Mucosa of stomach (tissue), 1 donor: ENCODE measurements around the gene XYLT1.
"Not testable (repeated sequence)": the region's sequence is repeated elsewhere in the genome, so short reads cannot be mapped to it uniquely, and the experiment has no call there.

Experiments used
- H3K27me3 ChIP-seq: one replicate; pipeline ENCODE4 v1.7.0; 2013; ENCODE audit warnings: mild to moderate bottlenecking, low read length; ENCODE audit not compliant: control insufficient read depth, insufficient read depth
- H3K36me3 ChIP-seq: one replicate; pipeline ENCODE4 v1.7.0; 2013; ENCODE audit warnings: low read length; ENCODE audit not compliant: control insufficient read depth, insufficient read depth
- H3K4me1 ChIP-seq: one replicate; pipeline ENCODE4 v1.7.0; 2013; ENCODE audit warnings: mild to moderate bottlenecking, low read length; ENCODE audit not compliant: control insufficient read depth, insufficient read depth
- H3K4me3 ChIP-seq: one replicate; pipeline ENCODE4 v1.7.0; 2013; ENCODE audit warnings: low read length
- H3K9ac ChIP-seq: one replicate; pipeline ENCODE4 v1.7.0; 2013; ENCODE audit warnings: mild to moderate bottlenecking, low read length, moderate library complexity
- H3K9me3 ChIP-seq: one replicate; pipeline ENCODE4 v1.7.0; 2013; ENCODE audit warnings: mild to moderate bottlenecking, low read length, moderate library complexity; ENCODE audit not compliant: control insufficient read depth
- donor health status: Pancreatic carcinoma.

Gene XYLT1

DNA sequence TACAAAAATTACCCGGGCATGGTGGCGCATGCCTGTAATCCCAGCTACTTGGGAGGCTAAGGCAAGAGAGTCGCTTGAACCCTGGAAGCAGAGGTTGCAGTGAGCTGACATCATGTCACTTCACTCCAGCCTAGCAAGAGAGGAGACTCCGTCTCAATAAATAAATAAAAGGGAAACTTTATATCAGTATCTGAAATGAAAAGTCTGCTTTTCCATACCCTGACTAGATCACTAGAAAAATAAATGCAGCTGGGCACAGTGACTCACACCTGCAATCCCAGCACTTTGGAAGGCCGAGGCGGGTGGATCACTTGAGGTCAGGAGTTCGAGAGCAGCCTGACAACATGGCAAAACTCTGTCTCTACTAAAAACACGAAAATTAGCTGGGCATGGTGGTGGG, 36.8 kb upstream of the XYLT1 start:
- not testable (repeated sequence) for H3K36me3 ChIP-seq, H3K9ac ChIP-seq, H3K9me3 ChIP-seq, H3K4me3 ChIP-seq, H3K27me3 ChIP-seq, H3K4me1 ChIP-seq

DNA sequence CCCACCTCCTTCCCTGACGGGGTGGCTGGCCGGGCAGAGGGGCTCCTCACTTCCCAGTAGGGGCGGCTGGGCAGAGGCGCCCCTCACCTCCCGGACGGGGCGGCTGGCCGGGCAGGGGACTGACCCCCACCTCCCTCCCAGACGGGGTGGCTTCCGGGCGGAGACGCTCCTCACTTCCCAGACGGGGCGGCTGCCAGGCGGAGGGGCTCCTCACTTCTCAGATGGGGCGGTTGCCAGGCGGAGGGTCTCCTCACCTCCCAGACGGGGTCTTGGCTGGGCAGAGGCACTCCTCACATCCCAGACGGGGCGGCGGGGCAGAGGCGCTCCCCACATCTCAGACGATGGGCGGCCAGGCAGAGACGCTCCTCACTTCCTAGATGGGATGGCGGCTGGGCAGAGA, 35.1 kb upstream of the XYLT1 start:
- not testable (repeated sequence) for H3K4me3 ChIP-seq, H3K4me1 ChIP-seq, H3K9me3 ChIP-seq, H3K9ac ChIP-seq, H3K36me3 ChIP-seq, H3K27me3 ChIP-seq

DNA sequence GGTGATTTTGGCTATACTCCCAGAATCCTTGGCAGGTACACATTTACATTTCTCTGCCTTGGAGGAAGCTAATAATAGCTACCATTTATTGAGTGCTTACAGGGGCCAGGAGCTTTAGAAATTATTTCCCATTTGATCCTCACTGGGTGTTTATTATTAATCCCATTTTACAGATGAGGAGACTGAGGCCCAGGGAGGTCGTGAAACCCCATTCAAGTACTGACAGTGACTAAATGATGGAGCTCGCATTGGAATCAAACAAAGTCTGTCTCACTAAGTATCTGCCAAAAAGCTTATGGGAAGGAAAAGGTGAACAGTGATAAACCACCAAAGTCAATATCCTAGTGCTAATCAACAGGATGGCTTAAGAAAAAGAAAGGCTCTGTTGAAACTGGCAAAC, 33.3 kb upstream of the XYLT1 start:
- no peak overlapping the region for H3K4me3 ChIP-seq
- no peak overlapping the region for H3K9ac ChIP-seq
- H3K9me3 ChIP-seq = no peaks in the 10 kb centered on the region
- peaks cover 4% of the 10 kb centered on the region for H3K27me3 ChIP-seq
- H3K36me3 ChIP-seq = no peaks in the 10 kb centered on the region
- no peaks in the 10 kb centered on the region for H3K4me1 ChIP-seq

DNA sequence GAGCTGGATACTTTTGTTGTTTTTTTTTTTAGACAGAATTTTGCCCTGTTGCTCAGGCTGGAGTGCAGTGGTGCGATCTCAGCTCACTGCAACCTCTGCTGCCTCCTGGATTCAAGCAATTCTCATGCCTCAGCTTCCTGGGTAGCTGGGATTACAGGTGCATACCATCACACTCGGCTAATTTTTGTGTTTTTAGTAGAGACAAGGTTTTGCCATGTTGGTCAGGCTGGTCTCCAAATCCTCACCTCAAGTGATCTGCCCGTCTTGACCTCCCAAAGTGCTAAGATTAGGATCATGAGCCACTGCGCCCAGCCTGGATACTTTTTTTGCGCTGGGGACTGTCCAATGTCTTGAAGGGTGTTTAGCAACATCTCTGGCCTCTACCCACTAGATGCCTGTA, 32.6 kb upstream of the XYLT1 start:
- Histone ChIP-seq H3K9ac (no peak overlapping the region), H3K4me3 (no peak overlapping the region), H3K36me3 (no peaks in the 10 kb centered on the region), H3K4me1 (no peaks in the 10 kb centered on the region), H3K27me3 (peaks cover 4% of the 10 kb centered on the region), H3K9me3 (no peaks in the 10 kb centered on the region)

DNA sequence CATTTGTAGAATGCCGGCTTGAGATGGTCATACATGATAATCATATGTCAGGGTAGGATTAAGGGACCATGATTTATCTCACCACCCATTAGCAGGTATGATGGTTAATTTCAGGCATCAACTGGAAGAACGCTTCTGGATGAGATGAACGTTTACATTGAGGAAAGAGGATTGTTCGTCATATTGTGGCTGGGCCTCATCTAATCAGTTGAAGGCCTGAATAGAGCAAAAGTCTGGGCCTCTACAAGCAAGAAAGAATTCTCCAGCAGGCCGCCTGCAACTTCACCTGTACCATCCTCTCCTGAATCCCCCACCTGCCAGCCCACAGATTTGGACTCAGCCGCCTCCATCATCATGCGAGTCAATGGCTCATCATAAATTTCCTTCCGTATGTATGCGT, 30.6 kb upstream of the XYLT1 start:
- no peaks in the 10 kb centered on the region for H3K4me1 ChIP-seq
- no peak overlapping the region for H3K9ac ChIP-seq
- H3K4me3 ChIP-seq = no peak overlapping the region
- H3K9me3 ChIP-seq = no peaks in the 10 kb centered on the region
- no peaks in the 10 kb centered on the region for H3K36me3 ChIP-seq
- peaks cover 4% of the 10 kb centered on the region for H3K27me3 ChIP-seq

DNA sequence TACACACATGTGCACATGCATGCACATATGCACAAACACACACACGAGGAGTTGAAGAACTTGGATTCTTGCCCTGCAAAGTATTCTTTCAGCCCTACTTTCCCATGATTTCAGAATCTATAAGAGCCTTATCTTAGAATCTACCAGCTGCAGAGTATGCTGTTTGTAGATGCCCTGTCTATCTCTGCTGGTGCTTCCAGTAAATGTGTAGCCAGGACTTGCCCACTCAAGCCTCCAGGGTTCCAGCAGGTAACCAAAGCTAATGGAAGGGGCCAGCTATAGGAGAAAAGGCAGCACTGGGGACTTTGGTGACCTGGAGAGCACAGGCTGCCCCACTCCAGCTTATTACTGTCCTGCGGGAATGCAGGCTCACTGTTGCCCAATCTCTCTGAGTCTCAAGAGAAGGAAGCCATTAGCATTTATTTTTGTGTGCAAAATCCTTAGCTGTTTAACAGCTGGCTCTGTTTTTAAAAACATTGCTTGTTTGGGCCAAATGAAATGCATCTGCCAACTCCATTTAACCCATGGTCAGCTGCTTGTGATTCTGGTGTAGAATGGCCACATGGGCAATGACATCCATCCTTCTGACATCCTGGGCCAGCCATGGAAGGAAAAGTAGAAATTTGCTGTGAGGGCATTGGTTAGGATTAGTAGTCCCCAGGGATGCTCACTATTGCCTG, 28.6 kb upstream of the XYLT1 start:
- H3K9ac ChIP-seq = no peak overlapping the region
- no peaks in the 10 kb centered on the region for H3K36me3 ChIP-seq
- no peaks in the 10 kb centered on the region for H3K4me1 ChIP-seq
- H3K9me3 ChIP-seq = no peaks in the 10 kb centered on the region
- peaks cover 4% of the 10 kb centered on the region for H3K27me3 ChIP-seq
- H3K4me3 ChIP-seq = no peak overlapping the region

DNA sequence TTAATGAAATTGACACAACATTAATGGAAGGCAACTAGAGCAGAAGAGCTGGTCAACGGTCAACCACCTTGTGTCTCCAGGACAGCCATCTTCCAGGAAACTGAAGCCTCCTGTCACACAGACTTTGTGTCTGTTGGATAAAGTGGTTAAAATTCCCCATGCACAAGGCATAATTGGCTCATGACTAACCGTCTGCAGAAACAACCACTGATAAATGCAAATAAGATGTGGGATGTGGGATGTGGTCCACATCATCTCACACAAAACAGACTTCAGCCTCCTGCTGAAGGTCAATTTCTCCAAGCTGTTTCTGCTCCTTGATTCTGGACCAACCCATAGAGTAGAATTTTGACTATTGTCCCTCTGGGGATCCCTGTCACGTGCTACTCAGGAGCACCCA, 26.9 kb upstream of the XYLT1 start:
- Histone ChIP-seq H3K9me3 (no peaks in the 10 kb centered on the region), H3K4me3 (no peak overlapping the region), H3K27me3 (peaks cover 4% of the 10 kb centered on the region), H3K4me1 (no peaks in the 10 kb centered on the region), H3K36me3 (no peaks in the 10 kb centered on the region), H3K9ac (no peak overlapping the region)

DNA sequence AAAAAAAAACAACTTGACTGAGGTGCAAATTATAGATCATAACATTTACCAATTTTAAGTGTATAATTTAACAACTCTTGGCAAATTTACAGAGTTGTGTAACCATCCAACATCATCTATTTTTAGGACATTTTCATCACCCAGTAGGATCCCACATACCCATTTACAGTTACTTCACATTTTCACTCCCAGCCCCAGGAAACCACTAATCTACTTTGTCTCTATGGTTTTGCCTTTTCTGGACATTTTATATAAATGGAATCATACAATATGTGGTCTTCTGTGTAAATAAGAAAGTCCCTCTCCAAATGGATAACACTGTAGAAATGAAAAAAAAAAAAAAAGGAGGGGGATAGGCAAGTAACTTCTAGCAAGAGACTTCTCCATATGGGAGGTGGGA, 26.1 kb upstream of the XYLT1 start:
- no peaks in the 10 kb centered on the region for H3K9me3 ChIP-seq

DNA sequence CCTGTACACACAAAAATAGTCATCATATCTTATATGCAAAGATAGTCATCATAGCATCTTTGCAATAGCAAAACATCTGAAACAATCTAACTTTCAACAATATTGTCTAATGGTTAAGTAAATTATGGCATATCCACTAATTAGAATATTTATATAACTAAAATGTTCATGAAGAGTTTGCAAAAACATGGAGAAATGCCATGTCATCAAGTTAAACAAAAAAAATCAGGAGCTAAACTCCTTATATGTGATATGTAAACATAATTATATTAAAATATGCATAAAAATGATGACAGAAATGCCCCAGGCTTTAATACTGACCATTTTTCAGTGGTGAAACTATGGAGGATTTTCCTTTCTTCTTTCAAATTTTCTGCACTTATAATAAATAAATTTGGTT, 22.3 kb upstream of the XYLT1 start:
- H3K27me3 ChIP-seq = no peaks in the 10 kb centered on the region
- H3K9ac ChIP-seq = no peak overlapping the region
- H3K36me3 ChIP-seq = no peaks in the 10 kb centered on the region
- H3K9me3 ChIP-seq = no peaks in the 10 kb centered on the region
- H3K4me3 ChIP-seq = no peak overlapping the region
- no peaks in the 10 kb centered on the region for H3K4me1 ChIP-seq

More for the DNA sequence above, 26.1 kb upstream of the XYLT1 start:
- no peaks in the 10 kb centered on the region for H3K4me1 ChIP-seq
- H3K4me3 ChIP-seq = no peak overlapping the region
- H3K36me3 ChIP-seq = no peaks in the 10 kb centered on the region
- H3K9ac ChIP-seq = no peak overlapping the region
- peaks cover 4% of the 10 kb centered on the region for H3K27me3 ChIP-seq

DNA sequence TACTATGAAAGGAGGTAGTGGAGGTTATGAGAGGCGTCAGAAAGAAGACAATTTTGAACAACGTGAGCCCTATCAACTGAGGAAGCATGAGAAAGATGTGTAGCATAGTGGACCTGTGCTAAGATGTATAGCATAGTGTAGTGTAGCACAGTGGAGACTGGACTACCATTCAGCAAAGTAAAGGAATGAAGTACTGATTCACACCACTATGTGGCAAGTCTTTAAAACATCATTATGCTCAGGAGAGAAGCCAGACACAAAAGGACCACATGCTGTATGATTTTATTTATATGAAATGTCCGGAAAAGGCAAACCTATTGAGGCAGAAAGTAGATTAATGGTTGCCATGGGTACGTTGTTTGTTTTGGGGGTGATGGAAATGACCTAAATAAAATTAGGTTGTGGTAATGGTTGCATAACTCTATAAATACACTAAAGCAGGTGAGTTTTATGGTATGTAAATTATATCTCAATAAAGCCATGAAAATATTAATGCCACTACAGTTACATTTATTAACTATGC, 20.4 kb upstream of the XYLT1 start:
- no peaks in the 10 kb centered on the region for H3K27me3 ChIP-seq
- no peaks in the 10 kb centered on the region for H3K36me3 ChIP-seq
- H3K4me3 ChIP-seq = no peak overlapping the region
- H3K4me1 ChIP-seq = no peaks in the 10 kb centered on the region
- H3K9ac ChIP-seq = no peak overlapping the region
- H3K9me3 ChIP-seq = no peaks in the 10 kb centered on the region

DNA sequence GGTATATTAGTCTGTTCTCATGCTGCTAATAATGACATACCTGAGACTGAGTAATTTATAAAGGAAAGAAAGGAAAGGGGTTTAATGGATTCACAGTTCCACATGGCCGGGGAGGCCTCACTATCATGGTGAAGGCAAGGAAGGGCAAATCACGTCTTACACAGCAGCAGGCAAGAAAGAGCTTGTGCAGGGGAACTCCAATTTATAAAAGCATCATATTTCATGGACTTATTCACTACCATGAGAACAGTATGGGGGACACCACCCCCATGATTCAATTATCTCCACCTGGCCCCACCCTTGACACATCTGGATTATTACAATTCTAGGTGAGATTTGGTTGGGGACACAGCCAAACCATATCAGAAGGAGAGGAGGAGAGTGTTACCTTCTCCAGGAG, 17.7 kb upstream of the XYLT1 start:
- no peaks in the 10 kb centered on the region for H3K4me1 ChIP-seq
- H3K36me3 ChIP-seq = no peaks in the 10 kb centered on the region
- no peaks in the 10 kb centered on the region for H3K27me3 ChIP-seq
- H3K9me3 ChIP-seq = no peaks in the 10 kb centered on the region
- H3K4me3 ChIP-seq = no peak overlapping the region
- no peak overlapping the region for H3K9ac ChIP-seq

DNA sequence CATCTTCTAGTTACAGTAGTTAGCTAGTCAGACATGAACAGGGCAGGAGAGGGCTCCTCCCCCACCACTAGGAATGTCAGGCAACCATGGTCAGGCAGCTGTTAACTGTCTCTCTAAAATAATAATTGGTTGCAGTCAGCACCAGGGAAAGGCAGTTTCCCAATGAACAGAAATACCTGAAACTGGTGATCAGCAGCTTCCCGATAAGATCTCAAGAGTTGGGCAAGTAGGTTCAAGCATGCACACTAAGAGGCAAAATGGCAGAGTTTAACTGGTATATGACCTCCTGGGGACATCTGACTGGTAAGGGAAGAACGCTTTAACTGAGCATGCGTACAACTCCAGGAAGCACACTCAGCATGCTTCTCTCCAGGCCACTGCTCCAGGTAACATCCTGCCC, 12.6 kb upstream of the XYLT1 start:
- Histone ChIP-seq H3K36me3 (no peaks in the 10 kb centered on the region), H3K9ac (no peak overlapping the region), H3K4me1 (peaks cover 9% of the 10 kb centered on the region), H3K4me3 (no peak overlapping the region), H3K27me3 (no peaks in the 10 kb centered on the region), H3K9me3 (no peaks in the 10 kb centered on the region)

DNA sequence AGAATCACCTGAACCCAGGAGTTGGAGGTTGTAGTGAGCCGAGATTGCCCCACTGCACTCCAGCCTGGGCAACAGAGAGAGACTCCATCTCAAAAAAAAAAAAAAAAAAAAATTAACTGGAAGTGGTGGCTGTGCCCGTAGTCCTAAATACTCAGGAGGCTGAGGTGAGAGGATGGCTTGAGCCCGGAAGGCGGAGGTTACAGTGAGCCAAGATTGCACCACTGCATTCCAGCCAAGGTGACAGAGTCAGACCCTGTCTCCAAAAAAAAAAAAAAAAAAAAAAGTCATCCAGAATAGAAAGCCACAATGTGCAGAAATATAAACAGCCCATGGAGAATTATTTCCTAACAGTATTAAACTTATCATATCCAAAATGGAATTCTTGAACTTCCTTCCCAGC, 11.6 kb upstream of the XYLT1 start:
- H3K9ac ChIP-seq, H3K4me3 ChIP-seq, H3K27me3 ChIP-seq: not testable (repeated sequence)

More for the DNA sequence above, 11.6 kb upstream of the XYLT1 start:
- not testable (repeated sequence) for H3K4me1 ChIP-seq, H3K36me3 ChIP-seq, H3K9me3 ChIP-seq
